Gastrocnemius medialis (tissue), 4 donors: Measurements from ENCODE around the gene FAM229B. TPM values are rescaled to one million over a fixed set of nuclear protein-coding genes. Genes with fewer than 3 reads are reported as not detected.

Source experiments
- ATAC-seq, 2 donors: fragments of 150-250 bp; one replicate each; pipeline ENCODE4 v1.9.1; 2016
- DNase-seq, 2 donors: peaks; one replicate each; pipeline ENCODE4 v3.0.0-alpha.2; 2019
- H3K27ac ChIP-seq, 4 donors: fragments of 200-600 bp; sonication (generic); 1 replicate in 1 of 4; 2 replicates in 3 of 4; pipeline ENCODE4 v1.5.1; 2016 to 2018; ENCODE audit warnings: mild to moderate bottlenecking in 2 of 4, moderate library complexity in 1 of 4
- H3K27me3 ChIP-seq, 3 donors: fragments of 200-600 bp; sonication (generic) in 2 of 3; 1 replicate in 1 of 3; 2 replicates in 2 of 3; pipeline versions ENCODE4 v1.5.1 to v1.6.0; 2016 to 2019; ENCODE audit warnings: mild to moderate bottlenecking in 1 of 3, moderate library complexity in 1 of 3
- H3K36me3 ChIP-seq, 2 donors: fragments of 200-600 bp; sonication (generic) in 1 of 2; one replicate each; pipeline ENCODE4 v1.5.1; 2017 to 2018
- H3K4me1 ChIP-seq, 2 donors: fragments of 200-600 bp; sonication (generic) in 1 of 2; one replicate each; pipeline ENCODE4 v1.5.1; 2016 to 2017; ENCODE audit warnings: mild to moderate bottlenecking in 2 of 2
- H3K4me3 ChIP-seq, 4 donors: fragments of 200-600 bp; sonication (generic) in 3 of 4; 1 replicate in 1 of 4; 2 replicates in 3 of 4; pipeline ENCODE4 v1.5.1; 2016 to 2019; ENCODE audit warnings: mild to moderate bottlenecking in 2 of 4
- H3K9me3 ChIP-seq, 3 donors: fragments of 200-600 bp; sonication (generic) in 2 of 3; 1 replicate in 1 of 3; 2 replicates in 2 of 3; pipeline ENCODE4 v1.5.1; 2016 to 2019
- CTCF ChIP-seq, 5 experiments: fragments of 450-650 bp in 3 of 5; fragments of 200-600 bp in 2 of 5; sonication (generic) in 2 of 5; IDR thresholded peaks in 4 of 5; conservative IDR thresholded peaks in 1 of 5; 1 replicate in 4 of 5; 2 replicates in 1 of 5; pipeline ENCODE4 v1.5.1; 2016 to 2019; ENCODE audit warnings: antibody characterized with exemption in 5 of 5, mild to moderate bottlenecking in 3 of 5, moderate library complexity in 3 of 5
- POLR2A ChIP-seq, 2 donors: fragments of 450-650 bp; IDR thresholded peaks; one replicate each; pipeline ENCODE4 v1.6.1; 2017; ENCODE audit warnings: antibody characterized with exemption in 2 of 2, mild to moderate bottlenecking in 2 of 2, moderate library complexity in 2 of 2
- in situ Hi-C, 4 donors: fragments of 200-750 bp; cut with MboI; loops; one replicate each; pipeline versions ENCODE4 v1.15.0 to v1.8.0; 2017; ENCODE audit warnings: low sequenced_read_pairs in 4 of 4
- intact Hi-C: fragments of 100-400 bp; cut with DNase I; formaldehyde crosslinking; loops from one replicate; pipeline ENCODE4 v1.15.1; 2023; ENCODE audit warnings: low total_unique reads
- total RNA-seq, 4 donors: library from RNA; depleted of rRNA; stranded (reverse); fragments of >200 nt; gene quantifications; one replicate each; pipeline versions ENCODE4 v1.1.0 to v1.2.3, GENCODE V29; 2016

Gene FAM229B
- total RNA-seq, 4 donors from 2014 or later = 0.58 to 3.9 (median 1.1) TPM

GRCh38 chr6:112139052-112139451 lies 51.7 kb downstream of the FAM229B start:
- no peak for TF ChIP-seq POLR2A (IDR thresholded peaks at IDR 0.05)
- no peak for TF ChIP-seq CTCF (IDR thresholded peaks at IDR 0.05 in 4 of 5, conservative IDR thresholded peaks at IDR 0.05 in 1 of 5)
- DNase-seq (no peak), ATAC-seq (no peak)
- Histone ChIP-seq H3K9me3 (no peaks in the 10 kb centered on the region), H3K4me1 (no peaks in the 10 kb centered on the region), H3K36me3 (no peaks in the 10 kb centered on the region), H3K4me3 (no peak overlapping the region), H3K27ac (no peak overlapping the region), H3K27me3 (no peaks in the 10 kb centered on the region)
- intact Hi-C loops = no loop called here
- in situ Hi-C loops = no loop called here

GRCh38 chr6:112141707-112142106 lies 54.3 kb downstream of the FAM229B start:
- no peaks in the 10 kb centered on the region for H3K27me3 ChIP-seq
- H3K27ac ChIP-seq = no peak overlapping the region
- H3K36me3 ChIP-seq = no peaks in the 10 kb centered on the region
- no peak for ATAC-seq
- TF ChIP-seq POLR2A (IDR thresholded peaks at IDR 0.05) (no peak), CTCF (IDR thresholded peaks at IDR 0.05 in 4 of 5, conservative IDR thresholded peaks at IDR 0.05 in 1 of 5) (no peak)
- no peak for DNase-seq
- no peak overlapping the region for H3K4me3 ChIP-seq
- intact Hi-C loops (no loop called here), in situ Hi-C loops (no loop called here)
- H3K9me3 ChIP-seq = no peaks in the 10 kb centered on the region
- no peaks in the 10 kb centered on the region for H3K4me1 ChIP-seq

- H3K4me1 ChIP-seq = no peaks in the 10 kb centered on the region
- H3K36me3 ChIP-seq = no peaks in the 10 kb centered on the region
- H3K9me3 ChIP-seq = no peaks in the 10 kb centered on the region
- no peak for ATAC-seq
- no peak overlapping the region for H3K27ac ChIP-seq
- no peak overlapping the region for H3K4me3 ChIP-seq
- TF ChIP-seq CTCF (IDR thresholded peaks at IDR 0.05 in 4 of 5, conservative IDR thresholded peaks at IDR 0.05 in 1 of 5) (no peak), POLR2A (IDR thresholded peaks at IDR 0.05) (no peak)
- intact Hi-C loops (no loop called here), in situ Hi-C loops (no loop called here)
- DNase-seq = no peak
- H3K27me3 ChIP-seq = no peaks in the 10 kb centered on the region
Measured at GRCh38 chr6:112144145-112144926, 56.9 kb downstream of the FAM229B start.

- intact Hi-C loops = no loop called here
- no peaks in the 10 kb centered on the region for H3K9me3 ChIP-seq
- ATAC-seq (no peak), DNase-seq (no peak)
- in situ Hi-C loops = no loop called here
- H3K4me3 ChIP-seq = no peak overlapping the region
- no peaks in the 10 kb centered on the region for H3K27me3 ChIP-seq
- H3K36me3 ChIP-seq = no peaks in the 10 kb centered on the region
- no peak overlapping the region for H3K27ac ChIP-seq
- no peaks in the 10 kb centered on the region for H3K4me1 ChIP-seq
- TF ChIP-seq CTCF (IDR thresholded peaks at IDR 0.05 in 4 of 5, conservative IDR thresholded peaks at IDR 0.05 in 1 of 5) (no peak), POLR2A (IDR thresholded peaks at IDR 0.05) (no peak)
Measured at GRCh38 chr6:112145080-112145573, 57.7 kb downstream of the FAM229B start.
